A673 (cell line): Measurements from ENCODE around the gene RAD23A.

Experiments used
- CTCF ChIP-seq: fragments of 300-800, 200-600 bp; sonication (generic); conservative IDR thresholded peaks from 2 replicates; pipeline ENCODE4 v1.5.1; 2017; ENCODE audit warnings: low read depth, mild to moderate bottlenecking, antibody characterized with exemption, low read length, moderate library complexity, mixed read lengths
- EZH2 ChIP-seq: fragments of 200-600 bp; sonication (generic); IDR thresholded peaks from 2 replicates; pipeline ENCODE4 v1.6.1; 2017; ENCODE audit warnings: borderline replicate concordance, low read depth, mild to moderate bottlenecking, mixed read lengths, antibody characterized with exemption, low read length; ENCODE audit not compliant: poor library complexity, severe bottlenecking

- TF ChIP-seq CTCF (no peak), EZH2 (no peak)
These were observed 29.6 kb downstream of the RAD23A start for GRCh38 chr19:12975221-12975741.
